ENCODE measurements around the gene SPSB2. TPM values are rescaled to one million over a fixed set of nuclear protein-coding genes. Genes with fewer than 3 reads are reported as not detected.

The SPSB2 gene
- total and polyA plus RNA-seq, 9 of the 15 experiments (the other 6 are each of a cell fraction or from before 2014, with no cell fraction given), result 0.10 to 10.6 (median 1.9) TPM

- H2AFZ ChIP-seq (ENCODE audit: low read depth, low read length), result no peak overlapping the region
- no peaks in the 10 kb centered on the region for H3K27me3 ChIP-seq (ENCODE audit: control insufficient read depth in 2 of 2, insufficient read depth in 2 of 2, low read length in 2 of 2)
- H3K27ac ChIP-seq (ENCODE audit: extremely low read depth, low read depth, low read length), result no peak overlapping the region
- H3K4me1 ChIP-seq (replicated peaks in 1 of 2; ENCODE audit: control insufficient read depth in 2 of 2, insufficient read depth in 2 of 2, low read length in 2 of 2), result peaks cover 3 to 9% of the 10 kb centered on the region in 2 experiments; a peak in 2 of 5 replicates
- intact Hi-C loops (cut with micrococcal nuclease), result no loop called here
- FAIRE-seq (no peak), DNase-seq (ENCODE audit: extremely low read depth in 1 of 4, low spot score in 3 of 4) (no peak), ATAC-seq (no peak)
- H3K36me3 ChIP-seq (ENCODE audit: control insufficient read depth, insufficient read depth, low read length), result peaks cover 14% of the 10 kb centered on the region; the same call in 1 of the 3 replicates
- H3K9ac ChIP-seq (ENCODE audit: insufficient read depth in 1 of 2, low read depth in 2 of 2, low read length in 2 of 2), result no peak overlapping the region
- 54% methylated on average over 17 of the region's 22 CpGs for WGBS (ENCODE audit: insufficient coverage, low coverage, missing lambda C conversion rate)
- no peaks in the 10 kb centered on the region for H3K79me2 ChIP-seq (ENCODE audit: control insufficient read depth, insufficient read depth, low read length)
- H4K20me1 ChIP-seq (replicated peaks; ENCODE audit: control insufficient read depth, insufficient read depth, low read length), result no peaks in the 10 kb centered on the region
- ChIA-PET POLR2A (interaction anchor here (0.8 to 1.7 kb wide), 4 partner anchors 10 to 17 kb away, joined by 3 to 6 read pairs (median 4); partner anchors contain the start of genes SPSB2 and TPI1), CTCF (ENCODE audit: low intra/inter-chr PET ratio) (no interaction called here)
- H3K9me1 ChIP-seq (ENCODE audit: control insufficient read depth, insufficient read depth, low read length), result no peaks in the 10 kb centered on the region
- in situ Hi-C loops (cut with MboI), result no loop called here
- no peak overlapping the region for H3K4me2 ChIP-seq (ENCODE audit: insufficient read depth, low read length)
- H3K9me3 ChIP-seq (replicated peaks; ENCODE audit: control insufficient read depth, insufficient read depth, low read depth, low read length), result no peaks in the 10 kb centered on the region
- BruUV-seq (replicated peaks), result no TSS peak
- H3K4me3 ChIP-seq, result no peak overlapping the region
- TF ChIP-seq HMG20A (CRISPR knock-in tag; conservative IDR thresholded peaks at IDR 0.05) (no peak), ETS1 (conservative IDR thresholded peaks at IDR 0.05; ENCODE audit: control insufficient read depth, low read depth, low read length) (no peak), CREB3L1 (IDR thresholded peaks at IDR 0.05; ENCODE audit: borderline replicate concordance, low read depth) (no peak), OTX1 (CRISPR knock-in tag; IDR thresholded peaks at IDR 0.05) (no peak), HCFC1 (IDR thresholded peaks at IDR 0.05; ENCODE audit: low read depth, low read length) (no peak), RFX5 (IDR thresholded peaks at IDR 0.05; ENCODE audit: low read depth, low read length) (no peak), ILF3 (IDR thresholded peaks at IDR 0.05; ENCODE audit: borderline replicate concordance) (no peak), RBM15 (IDR thresholded peaks at IDR 0.05; ENCODE audit: insufficient read depth, low read length) (no peak), NR2F6 (CRISPR knock-in tag; IDR thresholded peaks at IDR 0.05) (no peak), FOXJ2 (tag; IDR thresholded peaks at IDR 0.05) (no peak), SRSF9 (IDR thresholded peaks at IDR 0.05; ENCODE audit: borderline replicate concordance, low read depth, low read length) (no peak), KAT7 (CRISPR knock-in tag; IDR thresholded peaks at IDR 0.05; ENCODE audit: borderline replicate concordance) (no peak), ZBTB43 (CRISPR knock-in tag; IDR thresholded peaks at IDR 0.05) (no peak)
- TF ChIP-seq, protein P1, sequence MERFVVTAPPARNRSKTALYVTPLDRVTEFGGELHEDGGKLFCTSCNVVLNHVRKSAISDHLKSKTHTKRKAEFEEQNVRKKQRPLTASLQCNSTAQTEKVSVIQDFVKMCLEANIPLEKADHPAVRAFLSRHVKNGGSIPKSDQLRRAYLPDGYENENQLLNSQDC (CRISPR knock-in tag; IDR thresholded peaks at IDR 0.05), result no peak
- TF ChIP-seq, protein P2, sequence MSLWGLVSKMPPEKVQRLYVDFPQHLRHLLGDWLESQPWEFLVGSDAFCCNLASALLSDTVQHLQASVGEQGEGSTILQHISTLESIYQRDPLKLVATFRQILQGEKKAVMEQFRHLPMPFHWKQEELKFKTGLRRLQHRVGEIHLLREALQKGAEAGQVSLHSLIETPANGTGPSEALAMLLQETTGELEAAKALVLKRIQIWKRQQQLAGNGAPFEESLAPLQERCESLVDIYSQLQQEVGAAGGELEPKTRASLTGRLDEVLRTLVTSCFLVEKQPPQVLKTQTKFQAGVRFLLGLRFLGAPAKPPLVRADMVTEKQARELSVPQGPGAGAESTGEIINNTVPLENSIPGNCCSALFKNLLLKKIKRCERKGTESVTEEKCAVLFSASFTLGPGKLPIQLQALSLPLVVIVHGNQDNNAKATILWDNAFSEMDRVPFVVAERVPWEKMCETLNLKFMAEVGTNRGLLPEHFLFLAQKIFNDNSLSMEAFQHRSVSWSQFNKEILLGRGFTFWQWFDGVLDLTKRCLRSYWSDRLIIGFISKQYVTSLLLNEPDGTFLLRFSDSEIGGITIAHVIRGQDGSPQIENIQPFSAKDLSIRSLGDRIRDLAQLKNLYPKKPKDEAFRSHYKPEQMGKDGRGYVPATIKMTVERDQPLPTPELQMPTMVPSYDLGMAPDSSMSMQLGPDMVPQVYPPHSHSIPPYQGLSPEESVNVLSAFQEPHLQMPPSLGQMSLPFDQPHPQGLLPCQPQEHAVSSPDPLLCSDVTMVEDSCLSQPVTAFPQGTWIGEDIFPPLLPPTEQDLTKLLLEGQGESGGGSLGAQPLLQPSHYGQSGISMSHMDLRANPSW (CRISPR knock-in tag; IDR thresholded peaks at IDR 0.05), result no peak
Measured at GRCh38 chr12:6884539-6884938, 11.4 kb upstream of the SPSB2 start.

Measured in K562 (cell line).